ENCODE data around the gene CACNB2. TPM values are rescaled to one million over a fixed set of nuclear protein-coding genes. Genes with fewer than 3 reads are reported as not detected.

Gene CACNB2
- total and polyA plus RNA-seq, 7 experiments from 2014 or later = 0.30 to 0.49 (median 0.48) TPM; not detected in 4

GRCh38 chr10:18102404-18102803 is 37.8 kb upstream of the CACNB2 start:
- ChIA-PET POLR2A (no interaction called here), CTCF (no interaction called here)
- no peaks in the 10 kb centered on the region for H3K9me3 ChIP-seq (ENCODE audit: control insufficient read depth in 2 of 3, low read length in 3 of 3)
- Mint-ChIP-seq H3K36me3 (no peaks in the 10 kb centered on the region), H3K4me3 (no peak overlapping the region), H3K4me1 (no peaks in the 10 kb centered on the region), H3K27ac (no peak overlapping the region), H3K9me3 (no peaks in the 10 kb centered on the region), H3K27me3 (peaks cover 0 to 11% (median 0%) of the 10 kb centered on the region in 5 donors)
- no peaks in the 10 kb centered on the region for H3K27me3 ChIP-seq (ENCODE audit: control insufficient read depth in 2 of 2, insufficient read depth in 2 of 2, low read length in 2 of 2)
- DNase-seq = no peak
- H3K4me1 ChIP-seq (ENCODE audit: control insufficient read depth in 2 of 2, insufficient read depth in 2 of 2, low read length in 2 of 2) = no peaks in the 10 kb centered on the region
- no peak overlapping the region for H3K27ac ChIP-seq (ENCODE audit: low read depth, low read length)
- intact Hi-C loops (cut with micrococcal nuclease) = no loop called here
- H3K4me3 ChIP-seq (ENCODE audit: low read length) = no peak overlapping the region
- no peaks in the 10 kb centered on the region for H3K36me3 ChIP-seq (ENCODE audit: control insufficient read depth in 2 of 3, insufficient read depth in 3 of 3, low read length in 3 of 3)
- no peak for ATAC-seq

DNA sequence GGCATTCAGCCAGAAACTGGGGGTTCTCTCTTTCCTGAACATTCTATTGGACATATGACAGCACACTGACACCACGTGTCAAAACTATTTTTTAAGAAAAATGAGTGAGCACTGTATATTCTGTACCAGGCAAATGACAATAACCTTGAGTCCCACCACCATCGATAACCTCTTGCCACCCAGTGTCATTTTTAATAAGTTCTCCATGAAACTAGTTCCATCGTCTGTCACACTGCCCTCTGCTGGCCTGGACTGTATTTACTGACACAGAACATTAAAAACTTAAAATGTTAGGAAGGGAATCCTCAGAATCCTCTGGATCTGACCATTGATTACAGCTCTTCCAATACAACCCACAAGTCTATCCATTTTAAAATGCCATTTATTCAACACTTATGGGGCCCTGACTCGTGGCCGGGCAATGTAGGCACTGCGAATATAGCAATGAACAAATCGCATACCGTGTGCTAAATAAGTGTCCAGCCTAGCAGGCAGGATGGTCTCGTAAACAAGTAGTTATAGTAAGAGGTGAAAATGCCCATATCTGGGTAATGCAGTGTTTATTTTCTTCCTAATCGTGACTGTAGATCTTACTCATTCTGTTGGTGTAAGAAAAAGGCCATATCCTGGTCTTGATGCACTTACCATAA is 35.9 kb upstream of the CACNB2 start:
- Mint-ChIP-seq H3K4me1 (no peaks in the 10 kb centered on the region), H3K4me3 (no peak overlapping the region), H3K36me3 (no peaks in the 10 kb centered on the region), H3K27me3 (peaks cover 0 to 5% (median 4%) of the 10 kb centered on the region in 5 donors), H3K27ac (no peak overlapping the region), H3K9me3 (peaks cover 0 to 5% (median 0%) of the 10 kb centered on the region in 11 donors)
- ATAC-seq (no peak), DNase-seq (peak in 7 of 9 donors; percentile 0 to 28 (median 7))
- POLR2A ChIA-PET = no interaction called here
- Histone ChIP-seq H3K27me3 (ENCODE audit: control insufficient read depth in 2 of 2, insufficient read depth in 2 of 2, low read length in 2 of 2) (no peaks in the 10 kb centered on the region), H3K4me3 (ENCODE audit: low read length) (no peak overlapping the region), H3K36me3 (ENCODE audit: control insufficient read depth in 2 of 3, insufficient read depth in 3 of 3, low read length in 3 of 3) (no peaks in the 10 kb centered on the region), H3K27ac (ENCODE audit: low read depth, low read length) (no peak overlapping the region), H3K9me3 (ENCODE audit: control insufficient read depth in 2 of 3, low read length in 3 of 3) (no peaks in the 10 kb centered on the region), H3K4me1 (ENCODE audit: control insufficient read depth in 2 of 2, insufficient read depth in 2 of 2, low read length in 2 of 2) (no peaks in the 10 kb centered on the region)
- intact Hi-C loops (cut with micrococcal nuclease) = loop anchor here in 1 of 2 donors (1.0 kb wide), 1 partner anchor 497 kb away; no protein-coding TSS in a partner anchor
- CTCF ChIA-PET = no interaction called here

DNA sequence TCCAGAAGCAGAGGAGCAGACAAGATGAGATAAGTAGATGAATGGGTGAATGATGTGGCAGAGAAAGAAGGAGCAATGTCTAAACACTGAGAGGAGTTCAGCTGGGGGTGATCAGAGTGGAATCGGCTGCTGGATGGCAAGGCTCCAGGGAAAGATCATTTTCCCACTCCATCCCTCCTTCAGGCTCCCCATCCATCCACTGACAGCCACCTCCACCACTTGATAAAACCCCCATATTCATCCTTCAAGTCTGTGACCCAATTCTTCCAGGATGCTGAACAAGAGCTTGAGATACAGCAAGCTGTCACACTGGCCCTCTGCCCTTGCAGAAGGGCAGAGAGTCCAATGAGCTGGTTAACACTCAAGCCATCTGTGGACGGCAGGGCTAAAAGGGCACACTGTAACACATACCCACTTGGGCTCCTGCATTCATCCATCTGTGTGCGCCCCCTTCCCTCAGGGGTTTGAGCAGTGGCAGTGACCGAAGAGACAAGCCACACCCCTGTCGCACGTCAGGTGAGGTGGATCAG is 30.8 kb upstream of the CACNB2 start:
- Histone ChIP-seq H3K27ac (ENCODE audit: low read depth, low read length) (no peak overlapping the region), H3K9me3 (ENCODE audit: control insufficient read depth in 2 of 3, low read length in 3 of 3) (no peaks in the 10 kb centered on the region), H3K36me3 (ENCODE audit: control insufficient read depth in 2 of 3, insufficient read depth in 3 of 3, low read length in 3 of 3) (no peaks in the 10 kb centered on the region), H3K4me1 (ENCODE audit: control insufficient read depth in 2 of 2, insufficient read depth in 2 of 2, low read length in 2 of 2) (no peaks in the 10 kb centered on the region), H3K27me3 (ENCODE audit: control insufficient read depth in 2 of 2, insufficient read depth in 2 of 2, low read length in 2 of 2) (no peaks in the 10 kb centered on the region), H3K4me3 (ENCODE audit: low read length) (no peak overlapping the region)
- Mint-ChIP-seq H3K36me3 (no peaks in the 10 kb centered on the region), H3K4me1 (no peaks in the 10 kb centered on the region), H3K9me3 (peaks cover 0 to 5% (median 0%) of the 10 kb centered on the region in 11 donors), H3K4me3 (no peak overlapping the region), H3K27ac (no peak overlapping the region), H3K27me3 (peaks cover 0 to 5% (median 0%) of the 10 kb centered on the region in 5 donors)
- CTCF ChIA-PET = no interaction called here
- DNase-seq = no peak
- POLR2A ChIA-PET = no interaction called here
- intact Hi-C loops (cut with micrococcal nuclease) = no loop called here
- no peak for ATAC-seq

DNA sequence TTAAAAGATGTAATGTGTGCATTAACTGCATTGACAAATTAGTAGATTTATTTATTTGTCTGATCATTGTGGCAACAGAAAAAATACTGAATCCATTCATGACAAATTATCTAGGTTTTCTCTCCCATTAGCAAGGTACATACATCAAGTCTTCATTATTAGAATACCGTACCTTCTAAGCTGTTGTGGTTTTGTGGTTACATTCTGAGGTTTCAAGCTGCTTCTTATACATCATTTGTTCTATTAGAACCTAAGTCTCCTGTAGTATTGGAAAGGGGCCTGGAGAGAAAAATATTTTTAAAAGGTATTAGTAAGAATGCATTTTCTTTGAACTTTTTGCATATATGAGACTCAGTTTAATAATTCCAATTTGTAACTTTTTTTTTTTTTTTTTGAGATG is 26.3 kb upstream of the CACNB2 start:
- H3K27ac ChIP-seq (ENCODE audit: low read depth, low read length) = no peak overlapping the region
- Mint-ChIP-seq H3K4me1 (no peaks in the 10 kb centered on the region), H3K4me3 (no peak overlapping the region), H3K36me3 (no peaks in the 10 kb centered on the region), H3K27me3 (peaks cover 0 to 4% (median 0%) of the 10 kb centered on the region in 5 donors), H3K9me3 (no peaks in the 10 kb centered on the region), H3K27ac (no peak overlapping the region)
- no peak overlapping the region for H3K4me3 ChIP-seq (ENCODE audit: low read length)
- intact Hi-C loops (cut with micrococcal nuclease) = no loop called here
- no peaks in the 10 kb centered on the region for H3K4me1 ChIP-seq (ENCODE audit: control insufficient read depth in 2 of 2, insufficient read depth in 2 of 2, low read length in 2 of 2)
- no peaks in the 10 kb centered on the region for H3K27me3 ChIP-seq (ENCODE audit: control insufficient read depth in 2 of 2, insufficient read depth in 2 of 2, low read length in 2 of 2)
- ATAC-seq (no peak), DNase-seq (no peak)
- no peaks in the 10 kb centered on the region for H3K9me3 ChIP-seq (ENCODE audit: control insufficient read depth in 2 of 3, low read length in 3 of 3)
- ChIA-PET POLR2A (no interaction called here), CTCF (no interaction called here)
- H3K36me3 ChIP-seq (ENCODE audit: control insufficient read depth in 2 of 3, insufficient read depth in 3 of 3, low read length in 3 of 3) = no peaks in the 10 kb centered on the region

- Mint-ChIP-seq H3K36me3 (no peaks in the 10 kb centered on the region), H3K27ac (no peak overlapping the region), H3K4me1 (no peaks in the 10 kb centered on the region), H3K27me3 (peaks cover 0 to 4% (median 0%) of the 10 kb centered on the region in 5 donors), H3K4me3 (no peak overlapping the region), H3K9me3 (peaks cover 0 to 3% (median 0%) of the 10 kb centered on the region in 11 donors)
- ATAC-seq = no peak
- DNase-seq = no peak
- POLR2A ChIA-PET = no interaction called here
- intact Hi-C loops (cut with micrococcal nuclease) = no loop called here
- no peaks in the 10 kb centered on the region for H3K9me3 ChIP-seq (ENCODE audit: control insufficient read depth in 2 of 3, low read length in 3 of 3)
- CTCF ChIA-PET = no interaction called here
- H3K36me3 ChIP-seq (ENCODE audit: control insufficient read depth in 2 of 3, insufficient read depth in 3 of 3, low read length in 3 of 3) = no peaks in the 10 kb centered on the region
- H3K27ac ChIP-seq (ENCODE audit: low read depth, low read length) = no peak overlapping the region
- H3K27me3 ChIP-seq (ENCODE audit: control insufficient read depth in 2 of 2, insufficient read depth in 2 of 2, low read length in 2 of 2) = no peaks in the 10 kb centered on the region
- H3K4me1 ChIP-seq (ENCODE audit: control insufficient read depth in 2 of 2, insufficient read depth in 2 of 2, low read length in 2 of 2) = no peaks in the 10 kb centered on the region
- no peak overlapping the region for H3K4me3 ChIP-seq (ENCODE audit: low read length)
Measured at GRCh38 chr10:18117276-18117675, 22.9 kb upstream of the CACNB2 start.

DNA sequence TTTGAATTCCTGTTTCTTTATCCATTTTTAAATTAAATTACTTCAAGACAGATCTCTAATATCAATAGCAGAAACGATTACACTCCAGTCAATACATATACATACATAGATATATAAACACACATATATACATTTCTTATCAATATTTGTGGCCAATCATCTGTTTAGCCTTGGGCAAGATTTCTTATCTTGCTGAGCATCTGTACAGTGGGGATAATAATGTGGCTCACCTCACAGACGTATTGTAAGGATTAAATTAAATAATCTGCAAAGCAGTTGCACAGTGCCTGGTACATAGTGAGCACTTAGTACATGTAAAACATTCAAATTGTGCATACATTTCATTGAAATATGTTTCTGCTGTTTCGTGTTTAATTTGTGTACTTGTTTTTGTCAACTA is 17.5 kb upstream of the CACNB2 start:
- Mint-ChIP-seq H3K27ac (no peak overlapping the region), H3K27me3 (peaks cover 0 to 6% (median 0%) of the 10 kb centered on the region in 5 donors), H3K4me1 (no peaks in the 10 kb centered on the region), H3K9me3 (peaks cover 0 to 7% (median 0%) of the 10 kb centered on the region in 11 donors), H3K36me3 (no peaks in the 10 kb centered on the region), H3K4me3 (no peak overlapping the region)
- Histone ChIP-seq H3K27ac (ENCODE audit: low read depth, low read length) (no peak overlapping the region), H3K4me1 (ENCODE audit: control insufficient read depth in 2 of 2, insufficient read depth in 2 of 2, low read length in 2 of 2) (no peaks in the 10 kb centered on the region), H3K9me3 (ENCODE audit: control insufficient read depth in 2 of 3, low read length in 3 of 3) (no peaks in the 10 kb centered on the region), H3K36me3 (ENCODE audit: control insufficient read depth in 2 of 3, insufficient read depth in 3 of 3, low read length in 3 of 3) (no peaks in the 10 kb centered on the region), H3K4me3 (ENCODE audit: low read length) (no peak overlapping the region), H3K27me3 (ENCODE audit: control insufficient read depth in 2 of 2, insufficient read depth in 2 of 2, low read length in 2 of 2) (no peaks in the 10 kb centered on the region)
- DNase-seq (no peak), ATAC-seq (no peak)
- intact Hi-C loops (cut with micrococcal nuclease) = no loop called here
- ChIA-PET CTCF (interaction anchor here (0.6 kb wide), 1 partner anchor 59 kb away, joined by 3 read pairs; no protein-coding TSS in a partner anchor), POLR2A (no interaction called here)

- peaks cover 0 to 3% (median 0%) of the 10 kb centered on the region in 11 donors for H3K9me3 Mint-ChIP-seq
- intact Hi-C loops (cut with micrococcal nuclease) = no loop called here
- H3K27me3 ChIP-seq (ENCODE audit: control insufficient read depth in 2 of 2, insufficient read depth in 2 of 2, low read length in 2 of 2) = no peaks in the 10 kb centered on the region
- DNase-seq = no peak
- no peaks in the 10 kb centered on the region for H3K4me1 ChIP-seq (ENCODE audit: control insufficient read depth in 2 of 2, insufficient read depth in 2 of 2, low read length in 2 of 2)
- H3K36me3 ChIP-seq (ENCODE audit: control insufficient read depth in 2 of 3, insufficient read depth in 3 of 3, low read length in 3 of 3) = no peaks in the 10 kb centered on the region
- no peak overlapping the region for H3K27ac ChIP-seq (ENCODE audit: low read depth, low read length)
- ChIA-PET POLR2A (no interaction called here), CTCF (no interaction called here)
- peaks cover 0 to 11% (median 5%) of the 10 kb centered on the region in 5 donors for H3K27me3 Mint-ChIP-seq
- ATAC-seq = no peak
- no peaks in the 10 kb centered on the region for H3K9me3 ChIP-seq (ENCODE audit: control insufficient read depth in 2 of 3, low read length in 3 of 3)
- no peaks in the 10 kb centered on the region for H3K36me3 Mint-ChIP-seq
- no peaks in the 10 kb centered on the region for H3K4me1 Mint-ChIP-seq
- H3K4me3 ChIP-seq (ENCODE audit: low read length) = no peak overlapping the region
- no peak overlapping the region for H3K27ac Mint-ChIP-seq
- no peak overlapping the region for H3K4me3 Mint-ChIP-seq
Measured at GRCh38 chr10:18133046-18133445, 7.2 kb upstream of the CACNB2 start.

Measured in naive thymus-derived CD4-positive, alpha-beta T cell (primary cell).